Astrocyte (in vitro differentiated cells and primary cell): ENCODE measurements around the gene RUBCNL.

ENCODE experiments used
- CTCF ChIP-seq: IDR thresholded peaks from 2 replicates; pipeline ENCODE4 v1.5.1; 2011; ENCODE audit warnings: low read depth, mild to moderate bottlenecking, inconsistent platforms, low read length, moderate library complexity; ENCODE audit not compliant: insufficient read depth
- EZH2 ChIP-seq: IDR thresholded peaks from 2 replicates; pipeline ENCODE4 v1.6.1; 2012; ENCODE audit warnings: mild to moderate bottlenecking, low read length, inconsistent platforms; ENCODE audit not compliant: insufficient read depth

GRCh38 chr13:46355901-46356590, 31.0 kb downstream of the RUBCNL start:
- TF ChIP-seq CTCF (no peak), EZH2 (no peak)
